ENCODE measurements around the gene NOC2L.
A peak's percentile ranks its signal among the peaks of the same experiment; 100 is the strongest.

NOC2L gene

DNA sequence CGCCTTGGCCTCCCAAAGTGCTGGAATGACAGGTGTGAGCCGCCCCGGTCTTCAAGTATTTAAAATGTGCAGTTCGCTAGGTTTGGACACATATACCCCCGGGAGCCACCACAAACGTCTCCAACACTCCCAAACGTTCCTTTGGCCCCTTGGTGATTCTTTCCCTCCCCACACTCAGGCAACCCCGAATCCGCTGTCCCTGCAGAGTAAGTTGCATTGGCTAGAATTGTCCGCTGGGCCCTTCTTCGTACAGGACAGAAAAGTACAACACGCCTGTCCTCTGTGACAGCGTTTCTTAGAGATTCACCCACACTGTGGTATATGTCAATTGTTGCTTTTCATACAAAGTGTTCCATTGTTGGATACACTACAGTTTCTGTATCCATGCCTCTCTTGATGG, 26.1 kb upstream of the NOC2L start:
- Histone ChIP-seq H3K27ac (no peak overlapping the region), H3K4me3 (no peak overlapping the region), H3K27me3 (peaks cover 0 to 2% of the 10 kb centered on the region in 2 donors), H3K4me1 (peaks cover 0 to 27% (median 19%) of the 10 kb centered on the region in 4 donors), H3K9me3 (peaks cover 0 to 7% (median 0%) of the 10 kb centered on the region in 3 donors), H3K36me3 (no peaks in the 10 kb centered on the region)
- DNase-seq: no peak
- TF ChIP-seq, protein P1, sequence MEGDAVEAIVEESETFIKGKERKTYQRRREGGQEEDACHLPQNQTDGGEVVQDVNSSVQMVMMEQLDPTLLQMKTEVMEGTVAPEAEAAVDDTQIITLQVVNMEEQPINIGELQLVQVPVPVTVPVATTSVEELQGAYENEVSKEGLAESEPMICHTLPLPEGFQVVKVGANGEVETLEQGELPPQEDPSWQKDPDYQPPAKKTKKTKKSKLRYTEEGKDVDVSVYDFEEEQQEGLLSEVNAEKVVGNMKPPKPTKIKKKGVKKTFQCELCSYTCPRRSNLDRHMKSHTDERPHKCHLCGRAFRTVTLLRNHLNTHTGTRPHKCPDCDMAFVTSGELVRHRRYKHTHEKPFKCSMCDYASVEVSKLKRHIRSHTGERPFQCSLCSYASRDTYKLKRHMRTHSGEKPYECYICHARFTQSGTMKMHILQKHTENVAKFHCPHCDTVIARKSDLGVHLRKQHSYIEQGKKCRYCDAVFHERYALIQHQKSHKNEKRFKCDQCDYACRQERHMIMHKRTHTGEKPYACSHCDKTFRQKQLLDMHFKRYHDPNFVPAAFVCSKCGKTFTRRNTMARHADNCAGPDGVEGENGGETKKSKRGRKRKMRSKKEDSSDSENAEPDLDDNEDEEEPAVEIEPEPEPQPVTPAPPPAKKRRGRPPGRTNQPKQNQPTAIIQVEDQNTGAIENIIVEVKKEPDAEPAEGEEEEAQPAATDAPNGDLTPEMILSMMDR (IDR thresholded peaks at IDR 0.05): no peak
- intact Hi-C loops (cut with DNase I; ENCODE audit: low total_unique reads): loop anchor here (2.0 kb wide), 1 partner anchor 78 kb away; no protein-coding TSS in a partner anchor

DNA sequence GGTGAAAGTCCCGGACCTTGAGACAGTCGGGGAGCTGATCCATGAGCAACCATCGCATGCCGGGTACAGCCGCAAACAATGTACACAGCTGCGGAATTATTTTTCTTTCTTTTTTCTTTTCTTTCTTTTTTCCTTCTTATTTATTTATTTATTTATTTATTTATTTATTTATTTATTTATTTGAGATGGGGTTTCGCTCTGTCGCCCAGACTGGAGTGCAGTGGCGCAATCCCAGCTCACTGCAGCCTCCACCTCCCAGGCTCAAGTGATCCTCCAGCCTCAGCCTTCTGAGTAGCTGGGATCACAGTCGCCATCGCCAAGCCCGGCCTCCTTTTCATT, 25.4 kb upstream of the NOC2L start:
- TF ChIP-seq, protein P1 (IDR thresholded peaks at IDR 0.05): peak in 1 of 2 experiments; percentile 4
- Histone ChIP-seq H3K4me3 (no peak overlapping the region), H3K27ac (no peak overlapping the region), H3K27me3 (peaks cover 0 to 2% of the 10 kb centered on the region in 2 donors), H3K4me1 (peaks cover 0 to 27% (median 19%) of the 10 kb centered on the region in 4 donors), H3K9me3 (peaks cover 0 to 4% (median 0%) of the 10 kb centered on the region in 3 donors), H3K36me3 (no peaks in the 10 kb centered on the region)
- intact Hi-C loops (cut with DNase I; ENCODE audit: low total_unique reads): loop anchor here (2.0 kb wide), 1 partner anchor 78 kb away; no protein-coding TSS in a partner anchor
- DNase-seq: no peak

DNA sequence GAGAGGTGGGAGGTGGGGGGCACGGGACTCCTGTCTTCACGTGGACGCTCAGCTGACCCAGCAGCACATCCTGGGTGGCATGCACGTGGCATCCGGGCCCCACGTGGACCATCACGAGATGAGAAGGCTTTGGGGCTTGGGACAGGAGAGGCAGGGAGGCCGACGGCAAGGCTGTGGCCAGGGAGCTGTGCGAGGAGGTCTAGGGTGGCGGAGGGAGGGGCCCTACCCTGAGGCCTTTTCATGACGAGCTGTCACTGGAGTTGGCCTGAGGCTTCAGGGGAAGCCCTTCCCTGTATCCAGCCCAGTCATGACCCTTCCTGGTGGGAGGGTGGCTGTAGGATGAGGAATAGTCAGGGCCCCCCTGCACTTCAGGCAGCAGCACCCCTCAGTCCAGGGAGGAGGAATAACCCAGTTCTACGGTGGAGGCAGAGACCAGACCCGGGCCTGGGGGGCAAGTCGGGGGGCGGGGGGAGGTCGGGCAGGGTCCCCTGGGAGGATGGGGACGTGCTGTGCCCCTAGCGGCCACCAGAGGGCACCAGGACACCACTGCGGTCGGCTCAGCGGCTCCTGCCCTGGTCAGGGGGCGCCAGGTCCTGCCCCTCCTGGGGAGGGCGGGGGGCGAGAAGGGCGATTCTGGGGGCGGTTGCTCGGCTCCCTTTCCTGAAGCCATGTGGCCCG, 24.9 kb upstream of the NOC2L start:
- Histone ChIP-seq H3K4me1 (peaks cover 0 to 27% (median 19%) of the 10 kb centered on the region in 4 donors), H3K9me3 (peaks cover 0 to 4% (median 0%) of the 10 kb centered on the region in 3 donors), H3K27ac (no peak overlapping the region), H3K36me3 (no peaks in the 10 kb centered on the region), H3K27me3 (peaks cover 0 to 2% of the 10 kb centered on the region in 2 donors), H3K4me3 (no peak overlapping the region)
- intact Hi-C loops (cut with DNase I; ENCODE audit: low total_unique reads): loop anchor here (2.0 kb wide), 1 partner anchor 79 kb away; no protein-coding TSS in a partner anchor
- TF ChIP-seq, protein P1 (IDR thresholded peaks at IDR 0.05): peak; percentile 55 to 98
- no peak for DNase-seq

DNA sequence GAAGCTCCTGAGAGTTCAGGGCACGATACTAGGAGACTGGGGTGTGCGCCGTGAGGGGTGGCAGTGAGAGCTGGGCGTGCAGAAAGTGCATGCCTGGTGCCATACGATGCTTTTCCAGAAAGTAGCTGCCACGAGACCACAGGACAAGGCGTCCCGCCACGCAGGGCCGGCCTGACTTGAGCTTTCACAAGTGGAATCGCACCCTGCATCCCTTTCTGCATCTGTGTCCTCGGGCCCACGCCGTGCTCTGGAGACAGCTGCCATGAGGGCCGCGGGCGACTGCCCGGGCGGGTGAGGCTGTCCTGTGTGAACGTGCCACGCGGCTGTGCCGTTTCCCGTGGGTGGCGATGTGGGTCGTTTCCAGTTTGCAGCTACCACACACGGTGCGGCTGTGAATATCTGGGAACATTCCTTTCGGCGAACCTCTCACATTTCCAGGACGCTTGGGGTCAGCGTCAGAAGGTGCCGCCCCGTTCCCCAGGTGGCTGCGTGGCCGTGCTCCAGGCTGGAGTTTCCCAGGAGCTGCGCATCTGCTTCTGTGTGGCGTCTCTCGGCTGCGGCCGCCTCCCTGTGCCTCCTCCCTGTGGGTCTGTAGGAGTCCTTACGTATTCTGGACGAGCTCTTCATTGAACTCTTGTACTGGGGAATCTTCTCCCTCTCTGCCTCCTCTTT, 23.8 kb upstream of the NOC2L start:
- TF ChIP-seq, protein P1 (IDR thresholded peaks at IDR 0.05): no peak
- Histone ChIP-seq H3K27ac (peak overlapping the region in 1 of 2 donors; percentile 24), H3K9me3 (no peaks in the 10 kb centered on the region), H3K27me3 (peaks cover 0 to 2% of the 10 kb centered on the region in 2 donors), H3K4me1 (peaks cover 0 to 27% (median 19%) of the 10 kb centered on the region in 4 donors), H3K36me3 (no peaks in the 10 kb centered on the region), H3K4me3 (no peak overlapping the region)
- intact Hi-C loops (cut with DNase I; ENCODE audit: low total_unique reads): no loop called here
- DNase-seq: no peak

DNA sequence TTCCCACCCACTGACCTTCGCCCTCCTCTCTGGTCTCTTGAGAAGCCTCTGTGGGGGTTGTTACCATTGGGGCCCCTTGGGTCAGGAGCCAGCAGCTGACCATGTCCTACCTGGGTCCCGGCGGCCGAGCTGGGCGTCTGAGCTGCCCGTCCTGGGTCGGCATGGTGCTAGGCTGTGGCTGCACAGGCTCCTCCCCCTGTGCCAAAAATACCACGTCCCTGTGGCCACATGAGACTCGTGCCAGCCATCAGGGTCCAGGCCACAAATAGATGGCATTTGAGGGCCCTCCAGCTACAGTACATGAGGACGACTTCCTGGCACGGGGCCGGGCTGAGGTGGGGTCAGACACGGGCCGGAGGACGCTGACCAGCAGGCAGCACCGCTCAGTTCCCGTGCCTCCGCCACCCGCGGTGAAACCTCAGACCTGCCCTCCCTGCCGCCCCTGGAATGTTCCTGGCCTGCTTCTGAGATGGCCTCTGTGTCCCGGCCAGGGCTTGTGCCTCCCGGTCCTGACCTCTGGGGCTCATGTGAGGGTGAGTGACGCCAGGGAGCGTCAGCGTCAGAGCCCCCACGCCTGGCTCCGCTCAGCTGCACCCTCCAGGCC, 23.0 kb upstream of the NOC2L start, which contains the start of gene PERM1:
PERM1 (minus strand) TSS at position 139 of the 604 bp plus-strand sequence. CDS start 1,064 bp downstream, outside the sequence.
- Histone ChIP-seq H3K27me3 (peaks cover 0 to 2% of the 10 kb centered on the region in 2 donors), H3K27ac (peak within 1 kb of the TSS; percentile 28 to 57)
- intact Hi-C loops (cut with DNase I; ENCODE audit: low total_unique reads): no loop called here

More for the DNA sequence above, 23.0 kb upstream of the NOC2L start, which contains the start of gene PERM1:
- TF ChIP-seq, protein P1 (IDR thresholded peaks at IDR 0.05): no peak
- no peak within 1 kb of the TSS for H3K4me3 ChIP-seq
- peaks cover 0 to 27% (median 19%) of the 10 kb centered on the region in 4 donors for H3K4me1 ChIP-seq
- H3K36me3 ChIP-seq: no peaks in the 10 kb centered on the region
- no peaks in the 10 kb centered on the region for H3K9me3 ChIP-seq
- peak in 1 of 2 donors; percentile 87 for DNase-seq
